AG04449 (cell line): Measurements from ENCODE around the gene PTPN11.
A peak's percentile ranks its signal among the peaks of the same experiment; 100 is the strongest.

Experiments
- CTCF ChIA-PET: fragments of 350-600 bp; formaldehyde crosslinking; extraction: SDS; loops from one replicate; lab custom pipeline; 2021; ENCODE audit warnings: antibody characterized with exemption; lab: Yijun Ruan, JAX
- POLR2A ChIA-PET: fragments of 400-600, 350-600 bp; formaldehyde crosslinking; extraction: SDS; loops from one replicate; lab custom pipeline; 2020; ENCODE audit warnings: antibody characterized with exemption, inconsistent platforms; lab: Yijun Ruan, JAX
- DNase-seq: peaks from one replicate; pipeline ENCODE4 v3.0.0-alpha.2; 2010; ENCODE audit warnings: low read depth, low spot score
- H3K4me3 ChIP-seq: 2 replicates; pipeline ENCODE4 v1.5.1; 2011; ENCODE audit warnings: low read depth, mild to moderate bottlenecking, control low read depth, low read length
- TF ChIP-seq, protein P1 (sequence below): IDR thresholded peaks from one replicate; pipeline ENCODE4 v1.5.1; 2011; ENCODE audit warnings: mild to moderate bottlenecking, moderate library complexity, low read length, control low read depth, inconsistent platforms; ENCODE audit not compliant: insufficient read depth; ENCODE audit errors: missing control alignments

The PTPN11 gene

DNA sequence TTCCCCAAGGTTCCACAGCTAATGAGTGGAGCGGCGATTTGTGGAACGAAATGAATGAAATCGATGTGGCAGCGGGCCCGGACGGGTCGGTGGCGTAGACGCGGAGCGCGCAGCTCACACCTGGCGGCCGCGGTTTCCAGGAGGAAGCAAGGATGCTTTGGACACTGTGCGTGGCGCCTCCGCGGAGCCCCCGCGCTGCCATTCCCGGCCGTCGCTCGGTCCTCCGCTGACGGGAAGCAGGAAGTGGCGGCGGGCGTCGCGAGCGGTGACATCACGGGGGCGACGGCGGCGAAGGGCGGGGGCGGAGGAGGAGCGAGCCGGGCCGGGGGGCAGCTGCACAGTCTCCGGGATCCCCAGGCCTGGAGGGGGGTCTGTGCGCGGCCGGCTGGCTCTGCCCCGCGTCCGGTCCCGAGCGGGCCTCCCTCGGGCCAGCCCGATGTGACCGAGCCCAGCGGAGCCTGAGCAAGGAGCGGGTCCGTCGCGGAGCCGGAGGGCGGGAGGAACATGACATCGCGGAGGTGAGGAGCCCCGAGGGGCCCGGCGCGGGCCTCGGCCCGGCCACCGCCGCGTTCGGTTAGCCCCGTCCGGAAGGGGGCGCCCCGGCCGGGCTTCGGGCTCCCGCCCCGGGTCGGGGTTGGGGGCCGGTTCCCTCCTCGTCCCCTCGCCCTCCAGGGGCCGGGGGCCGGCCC, at the start of gene PTPN11:
TSS of gene PTPN11 (plus strand) at position 340 of the 689 bp plus-strand sequence. CDS start at position 505, 165 bp downstream.
- no peak for DNase-seq
- H3K4me3 ChIP-seq: peak within 1 kb of the TSS; percentile 94
- CTCF ChIA-PET: no interaction called here
- POLR2A ChIA-PET: no interaction called here
- TF ChIP-seq, protein P1, sequence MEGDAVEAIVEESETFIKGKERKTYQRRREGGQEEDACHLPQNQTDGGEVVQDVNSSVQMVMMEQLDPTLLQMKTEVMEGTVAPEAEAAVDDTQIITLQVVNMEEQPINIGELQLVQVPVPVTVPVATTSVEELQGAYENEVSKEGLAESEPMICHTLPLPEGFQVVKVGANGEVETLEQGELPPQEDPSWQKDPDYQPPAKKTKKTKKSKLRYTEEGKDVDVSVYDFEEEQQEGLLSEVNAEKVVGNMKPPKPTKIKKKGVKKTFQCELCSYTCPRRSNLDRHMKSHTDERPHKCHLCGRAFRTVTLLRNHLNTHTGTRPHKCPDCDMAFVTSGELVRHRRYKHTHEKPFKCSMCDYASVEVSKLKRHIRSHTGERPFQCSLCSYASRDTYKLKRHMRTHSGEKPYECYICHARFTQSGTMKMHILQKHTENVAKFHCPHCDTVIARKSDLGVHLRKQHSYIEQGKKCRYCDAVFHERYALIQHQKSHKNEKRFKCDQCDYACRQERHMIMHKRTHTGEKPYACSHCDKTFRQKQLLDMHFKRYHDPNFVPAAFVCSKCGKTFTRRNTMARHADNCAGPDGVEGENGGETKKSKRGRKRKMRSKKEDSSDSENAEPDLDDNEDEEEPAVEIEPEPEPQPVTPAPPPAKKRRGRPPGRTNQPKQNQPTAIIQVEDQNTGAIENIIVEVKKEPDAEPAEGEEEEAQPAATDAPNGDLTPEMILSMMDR: peak; percentile 25

DNA sequence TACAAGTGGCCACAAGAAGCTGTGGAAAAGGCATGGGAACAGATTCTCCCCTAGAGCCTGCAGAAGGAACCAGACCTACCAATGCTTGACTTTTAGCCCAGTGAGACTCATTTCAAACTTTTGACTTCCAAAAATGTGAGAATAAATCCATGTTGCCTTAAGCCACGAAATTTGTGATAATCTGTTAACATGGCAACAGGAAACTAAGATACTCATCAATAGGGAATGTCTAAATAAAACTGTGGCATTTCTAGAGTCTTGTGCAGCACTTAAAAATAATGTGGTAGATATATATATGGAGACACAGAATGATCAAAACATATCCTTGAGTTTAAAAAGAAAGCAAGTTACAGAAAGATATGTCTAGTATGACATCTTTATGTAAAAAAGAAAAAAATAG, 48.5 kb upstream of the PTPN11 start:
- CTCF ChIA-PET: interaction anchor here (1.2 kb wide), 1 partner anchor 10 kb away, joined by 3 read pairs; no protein-coding TSS in a partner anchor
- TF ChIP-seq, protein P1: no peak
- H3K4me3 ChIP-seq: no peak overlapping the region
- DNase-seq: no peak
- POLR2A ChIA-PET: no interaction called here

DNA sequence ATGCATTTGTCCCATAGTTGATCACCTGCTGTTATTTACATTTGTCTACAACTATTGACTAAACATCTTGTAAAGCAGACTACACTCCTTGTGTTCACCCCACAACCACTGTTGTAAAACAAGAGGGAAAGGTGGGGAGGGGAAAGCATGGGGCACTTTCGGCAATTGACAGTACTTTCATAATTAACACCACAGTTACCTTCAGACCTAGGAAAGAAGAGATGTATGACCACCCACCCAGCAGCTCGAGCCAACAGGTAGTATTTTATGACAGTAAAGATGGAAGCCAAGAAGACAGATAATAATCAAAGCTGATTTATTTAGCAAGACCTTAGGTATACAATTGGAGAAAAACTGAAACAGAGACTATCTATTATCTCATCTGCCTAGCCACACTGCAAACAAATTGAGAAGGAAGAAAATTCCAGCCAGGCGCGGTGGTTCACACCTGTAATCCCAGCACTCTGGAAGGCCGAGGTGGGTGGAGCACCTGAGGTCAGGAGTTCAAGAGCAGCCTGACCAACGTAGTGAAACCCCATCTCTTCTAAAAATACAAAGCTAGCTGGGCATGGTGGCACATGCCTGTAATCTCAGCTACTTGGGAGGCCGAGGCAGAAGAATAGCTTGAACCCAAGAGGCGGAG, 47.8 kb upstream of the PTPN11 start:
- TF ChIP-seq, protein P1: no peak
- CTCF ChIA-PET: interaction anchor here (0.6 to 1.2 kb wide), 2 partner anchors 9 to 27 kb away, joined by 3 read pairs; no protein-coding TSS in a partner anchor
- POLR2A ChIA-PET: interaction anchor here (0.7 kb wide), 1 partner anchor 93 kb away, joined by 3 read pairs; no protein-coding TSS in a partner anchor

DNA sequence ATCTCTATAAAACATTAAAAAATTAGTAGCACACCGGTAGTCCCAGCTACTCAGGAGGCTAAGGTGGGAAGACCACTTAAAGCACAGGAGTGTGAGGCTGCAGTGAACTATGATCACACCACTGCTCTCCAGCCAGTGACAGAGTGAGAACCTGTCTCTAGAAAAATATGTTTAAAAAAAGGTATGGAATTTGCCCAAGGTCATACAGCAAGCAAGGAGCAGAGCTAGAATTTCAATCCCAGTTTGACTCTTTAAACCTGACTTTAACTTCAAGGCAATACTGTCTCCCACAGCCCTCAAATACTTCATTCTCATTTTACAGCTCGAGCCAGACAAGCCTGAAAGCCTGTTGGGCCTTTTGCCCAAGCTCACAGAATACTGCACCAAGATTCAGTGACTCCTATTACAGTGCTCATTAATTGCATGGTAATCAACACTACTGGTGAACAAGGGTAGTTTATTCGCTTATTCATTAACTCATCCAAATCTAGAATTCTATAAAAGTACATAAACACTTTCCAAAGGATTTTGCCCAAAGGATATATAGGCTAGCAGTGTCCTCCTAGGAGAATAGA, 44.5 kb upstream of the PTPN11 start:
- ChIA-PET POLR2A (no interaction called here), CTCF (interaction anchor here (1.6 kb wide), 1 partner anchor 176 kb away, joined by 5 read pairs; no protein-coding TSS in a partner anchor)
- DNase-seq: no peak
- TF ChIP-seq, protein P1: no peak
- no peak overlapping the region for H3K4me3 ChIP-seq

More for the DNA sequence above, 47.8 kb upstream of the PTPN11 start:
- DNase-seq: no peak
- H3K4me3 ChIP-seq: no peak overlapping the region

DNA sequence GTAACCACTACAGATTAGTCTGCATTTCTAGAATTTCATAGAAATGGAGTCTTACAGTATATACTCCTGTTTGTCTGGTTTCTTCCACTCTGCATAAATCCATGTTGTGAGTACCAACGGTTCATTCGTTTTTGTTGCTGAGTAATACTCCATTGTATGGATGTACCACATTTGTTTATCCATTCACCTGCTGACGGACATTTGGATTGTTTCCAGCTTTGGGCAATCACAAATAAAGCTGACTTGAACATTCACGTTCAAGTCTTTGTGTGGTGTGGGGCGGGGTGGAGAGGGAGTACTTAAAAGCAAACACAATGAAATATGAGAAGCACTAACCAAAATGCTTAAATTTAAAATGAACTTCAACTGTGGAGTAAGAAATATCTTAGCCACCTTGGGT, 43.6 kb upstream of the PTPN11 start:
- CTCF ChIA-PET: interaction anchor here (0.6 to 1.6 kb wide), 3 partner anchors 12 to 177 kb away, joined by 3 to 5 read pairs (median 3); no protein-coding TSS in a partner anchor
- H3K4me3 ChIP-seq: no peak overlapping the region
- TF ChIP-seq, protein P1: no peak
- DNase-seq: no peak
- POLR2A ChIA-PET: no interaction called here
